ENCODE measurements around the gene EPB42. TPM values are rescaled to one million over a fixed set of nuclear protein-coding genes. Genes with fewer than 3 reads are reported as not detected.

EPB42 gene
- total RNA-seq, 4 donors from 2014 or later = 0.12 to 0.40 TPM; not detected in 2

- no peaks in the 10 kb centered on the region for H3K9me3 ChIP-seq
- no peak for ATAC-seq
- no peaks in the 10 kb centered on the region for H3K4me1 ChIP-seq
- H3K36me3 ChIP-seq = no peaks in the 10 kb centered on the region
- 76 to 79% methylated on average over 2 of the region's 2 CpGs for WGBS, 2 donors (ENCODE audit: low coverage in 1 of 2)
- TF ChIP-seq POLR2A (IDR thresholded peaks at IDR 0.05) (no peak), CTCF (IDR thresholded peaks at IDR 0.05) (no peak), EP300 (IDR thresholded peaks at IDR 0.05) (no peak)
- H3K27ac ChIP-seq = no peak overlapping the region
- H3K27me3 ChIP-seq = peaks cover 9% of the 10 kb centered on the region
- no peak overlapping the region for H3K4me3 ChIP-seq
Measured at GRCh38 chr15:43250785-43251184, 30.0 kb upstream of the EPB42 start.

- no peak for ATAC-seq
- Histone ChIP-seq H3K36me3 (no peaks in the 10 kb centered on the region), H3K4me3 (no peak overlapping the region), H3K27ac (no peak overlapping the region), H3K4me1 (no peaks in the 10 kb centered on the region), H3K27me3 (peaks cover 9% of the 10 kb centered on the region), H3K9me3 (no peaks in the 10 kb centered on the region)
- TF ChIP-seq POLR2AphosphoS5 (IDR thresholded peaks at IDR 0.05) (no peak), EP300 (IDR thresholded peaks at IDR 0.05) (no peak), POLR2A (IDR thresholded peaks at IDR 0.05) (no peak), CTCF (IDR thresholded peaks at IDR 0.05) (no peak)
- 47 to 49% methylated on average over 4 of the region's 5 CpGs for WGBS, 2 donors (ENCODE audit: low coverage in 1 of 2)
Measured at GRCh38 chr15:43249699-43250203, 28.9 kb upstream of the EPB42 start.

- no peak overlapping the region for H3K27ac ChIP-seq
- no peaks in the 10 kb centered on the region for H3K4me1 ChIP-seq
- WGBS, 2 donors (ENCODE audit: low coverage in 1 of 2) = 50 to 100% methylated on average over 1 to 2 of the region's 2 CpGs
- no peaks in the 10 kb centered on the region for H3K36me3 ChIP-seq
- no peaks in the 10 kb centered on the region for H3K9me3 ChIP-seq
- ATAC-seq = no peak
- peaks cover 9% of the 10 kb centered on the region for H3K27me3 ChIP-seq
- H3K4me3 ChIP-seq = no peak overlapping the region
- TF ChIP-seq CTCF (IDR thresholded peaks at IDR 0.05) = no peak
- TF ChIP-seq EP300 (IDR thresholded peaks at IDR 0.05) = no peak
- TF ChIP-seq POLR2AphosphoS5 (IDR thresholded peaks at IDR 0.05) = no peak
- no peak for TF ChIP-seq POLR2A (IDR thresholded peaks at IDR 0.05)
Measured at GRCh38 chr15:43249236-43249635, 28.4 kb upstream of the EPB42 start.

- WGBS, 2 donors (ENCODE audit: low coverage in 1 of 2) = 20 to 53% methylated on average over 1 to 3 of the region's 6 CpGs
- Histone ChIP-seq H3K36me3 (no peaks in the 10 kb centered on the region), H3K27ac (no peak overlapping the region), H3K9me3 (no peaks in the 10 kb centered on the region), H3K27me3 (no peaks in the 10 kb centered on the region), H3K4me1 (no peaks in the 10 kb centered on the region), H3K4me3 (no peak overlapping the region)
- ATAC-seq = no peak
- TF ChIP-seq POLR2AphosphoS5 (IDR thresholded peaks at IDR 0.05) (no peak), EP300 (IDR thresholded peaks at IDR 0.05) (no peak), CTCF (IDR thresholded peaks at IDR 0.05) (no peak)
Measured at GRCh38 chr15:43246261-43246774, 25.5 kb upstream of the EPB42 start.

GRCh38 chr15:43244092-43244491 lies 23.3 kb upstream of the EPB42 start:
- Histone ChIP-seq H3K4me3 (no peak overlapping the region), H3K9me3 (no peaks in the 10 kb centered on the region), H3K27me3 (peaks cover 2% of the 10 kb centered on the region), H3K4me1 (no peaks in the 10 kb centered on the region), H3K36me3 (no peaks in the 10 kb centered on the region), H3K27ac (no peak overlapping the region)
- no peak for TF ChIP-seq EP300 (IDR thresholded peaks at IDR 0.05)
- no peak for TF ChIP-seq POLR2A (IDR thresholded peaks at IDR 0.05)
- TF ChIP-seq POLR2AphosphoS5 (IDR thresholded peaks at IDR 0.05) = no peak
- TF ChIP-seq CTCF (IDR thresholded peaks at IDR 0.05) = no peak
- 81 to 82% methylated on average over 4 of the region's 4 CpGs for WGBS, 2 donors (ENCODE audit: low coverage in 1 of 2)
- ATAC-seq = no peak

Data from gastroesophageal sphincter (tissue), 4 donors.